ENCODE data around the gene RNF227.
A peak's percentile ranks its signal among the peaks of the same experiment; 100 is the strongest.

RNF227 gene

DNA sequence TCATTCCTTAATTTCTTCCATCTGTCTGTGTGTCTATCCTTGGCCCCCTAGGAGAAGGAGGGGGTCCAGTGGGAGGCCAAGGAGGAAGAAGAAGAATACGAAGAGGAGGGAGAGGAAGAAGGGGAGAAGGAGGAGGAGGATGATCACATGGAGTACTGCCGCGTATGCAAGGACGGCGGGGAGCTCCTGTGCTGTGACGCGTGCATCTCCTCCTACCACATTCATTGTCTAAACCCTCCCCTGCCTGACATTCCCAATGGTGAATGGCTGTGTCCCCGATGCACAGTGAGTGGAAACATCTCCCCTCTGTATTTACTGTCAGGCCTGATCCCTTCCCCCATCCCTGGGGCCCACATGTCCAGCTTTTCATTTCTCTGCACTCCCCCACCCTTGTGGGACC is 21.2 kb downstream of the RNF227 start:
- no peak for DNase-seq
- intact Hi-C loops (cut with DNase I), result no loop called here

DNA sequence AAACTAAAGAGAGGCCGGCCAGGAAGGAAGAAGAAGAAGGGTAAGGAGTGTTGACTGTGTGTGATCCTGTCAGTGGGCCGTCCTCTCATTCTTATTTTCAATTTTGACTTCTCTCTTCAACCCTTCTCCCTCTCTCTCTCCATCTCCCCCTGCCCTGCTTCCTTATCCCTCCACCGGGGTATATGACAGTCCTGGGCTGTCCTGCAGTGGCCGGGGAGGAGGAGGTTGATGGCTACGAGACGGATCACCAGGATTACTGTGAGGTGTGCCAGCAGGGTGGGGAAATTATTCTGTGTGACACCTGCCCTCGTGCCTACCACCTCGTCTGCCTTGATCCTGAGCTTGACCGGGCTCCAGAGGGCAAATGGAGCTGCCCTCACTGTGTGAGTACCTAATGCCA is 21.9 kb downstream of the RNF227 start:
- no peak for DNase-seq
- intact Hi-C loops (cut with DNase I), result no loop called here

DNA sequence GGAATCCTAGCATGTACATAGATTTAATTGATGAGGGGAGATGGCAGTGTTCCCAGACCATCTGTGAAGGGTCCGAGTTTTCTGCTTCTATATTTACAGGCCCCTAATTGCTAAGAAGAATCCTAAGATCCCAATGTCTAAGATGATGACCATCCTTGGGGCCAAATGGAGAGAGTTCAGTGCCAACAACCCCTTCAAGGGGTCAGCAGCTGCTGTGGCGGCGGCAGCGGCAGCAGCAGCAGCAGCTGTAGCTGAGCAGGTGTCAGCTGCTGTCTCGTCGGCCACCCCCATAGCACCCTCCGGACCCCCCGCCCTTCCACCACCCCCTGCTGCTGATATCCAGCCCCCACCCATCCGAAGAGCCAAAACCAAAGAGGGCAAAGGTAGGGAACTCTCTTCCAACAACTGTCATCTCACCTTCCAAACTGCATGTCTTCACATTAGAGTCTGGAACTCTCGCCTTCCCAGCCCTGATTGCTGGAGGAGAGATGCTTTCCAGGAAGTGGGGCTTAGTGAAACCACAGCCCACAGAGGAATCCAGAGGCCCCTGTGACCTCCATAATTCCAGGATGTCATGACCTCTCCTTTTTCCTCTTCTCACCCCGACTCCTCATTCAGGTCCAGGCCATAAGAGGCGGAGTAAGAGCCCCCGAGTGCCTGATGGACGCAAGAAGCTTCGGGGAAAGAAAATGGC is 22.8 kb downstream of the RNF227 start:
- no peak for DNase-seq
- intact Hi-C loops (cut with DNase I), result no loop called here

DNA sequence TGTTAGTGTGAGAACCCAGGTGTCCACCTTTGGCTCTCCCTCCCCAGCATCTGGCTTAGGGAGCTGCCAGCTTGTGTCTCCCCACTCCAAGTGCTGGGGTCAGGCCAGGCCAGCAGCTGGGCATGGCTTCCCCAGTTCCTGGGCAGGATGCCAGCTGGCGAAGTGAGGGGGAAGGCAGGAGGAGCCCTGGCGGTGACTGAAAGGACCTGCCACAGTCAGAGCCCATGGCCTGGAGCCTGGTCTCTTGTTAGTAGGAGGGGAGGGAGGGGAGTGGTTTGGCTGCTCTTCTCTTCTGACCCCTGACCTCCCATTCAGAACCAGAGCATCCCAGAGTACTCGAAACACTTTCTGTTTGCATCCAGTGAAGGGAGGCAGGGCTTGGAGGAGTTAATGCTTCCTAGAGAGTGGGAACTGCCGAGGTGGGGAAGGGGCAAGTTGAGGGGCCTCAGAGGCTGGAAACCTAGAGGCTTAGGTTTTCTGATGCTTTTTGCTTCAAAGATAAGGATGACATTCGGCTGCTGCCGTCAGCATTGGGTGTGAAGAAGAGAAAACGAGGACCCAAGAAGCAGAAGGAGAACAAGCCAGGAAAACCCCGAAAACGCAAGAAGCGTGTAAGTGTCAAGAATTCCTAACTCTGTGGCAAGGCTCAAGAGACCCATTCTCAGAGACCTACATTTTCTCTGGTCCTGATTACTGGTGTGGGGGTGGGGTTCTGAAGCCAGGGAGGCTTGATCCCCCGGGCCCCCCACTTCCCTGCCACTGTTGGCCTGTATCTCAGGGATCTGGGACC is 26.7 kb downstream of the RNF227 start:
- intact Hi-C loops (cut with DNase I), result no loop called here
- DNase-seq, result peak; percentile 92 to 99 (median 96)

DNA sequence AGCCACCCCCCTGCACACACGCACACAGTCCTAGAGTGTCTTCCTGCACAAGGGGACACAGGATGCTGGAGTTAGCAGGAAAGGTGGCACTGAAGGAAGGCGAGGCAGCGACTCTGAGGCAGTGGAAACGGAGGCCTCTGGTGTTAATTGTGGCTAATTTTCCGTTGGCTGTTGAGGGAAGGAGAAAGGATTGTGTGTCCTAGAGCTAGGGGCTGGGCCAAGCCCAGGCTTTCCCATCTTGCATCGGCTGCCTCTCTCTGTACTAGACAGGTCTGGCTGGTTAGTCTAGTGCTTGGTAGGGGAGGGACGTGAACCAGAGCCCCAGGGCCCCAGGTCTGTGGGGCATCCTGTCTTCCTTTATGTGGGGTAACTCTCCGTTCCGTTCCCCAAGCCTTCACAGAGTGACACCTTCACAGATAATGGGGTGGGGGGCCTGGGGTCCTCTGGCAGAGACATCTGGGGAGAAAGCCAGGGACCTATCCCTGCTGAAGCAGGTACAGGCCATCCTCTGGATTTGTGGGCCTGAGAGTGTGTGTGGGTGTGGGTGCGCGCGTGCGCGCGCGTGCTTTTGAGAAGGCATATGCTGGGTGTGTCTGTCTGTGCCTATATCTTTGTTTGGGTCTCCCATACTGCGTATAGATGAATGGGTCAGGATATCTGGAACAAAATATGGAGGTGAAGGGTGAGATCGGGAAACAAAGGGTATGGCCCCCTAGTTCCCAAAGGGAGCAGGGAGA is 27.7 kb downstream of the RNF227 start, which contains the start of gene CHD3:
Gene CHD3 (plus strand): TSS at position 606 of the 737 bp plus-strand sequence. CDS start 212 bp downstream, outside the sequence.
- peak in 5 of 10 donors; percentile 35 to 91 (median 46) for DNase-seq
- intact Hi-C loops (cut with DNase I), result no loop called here

DNA sequence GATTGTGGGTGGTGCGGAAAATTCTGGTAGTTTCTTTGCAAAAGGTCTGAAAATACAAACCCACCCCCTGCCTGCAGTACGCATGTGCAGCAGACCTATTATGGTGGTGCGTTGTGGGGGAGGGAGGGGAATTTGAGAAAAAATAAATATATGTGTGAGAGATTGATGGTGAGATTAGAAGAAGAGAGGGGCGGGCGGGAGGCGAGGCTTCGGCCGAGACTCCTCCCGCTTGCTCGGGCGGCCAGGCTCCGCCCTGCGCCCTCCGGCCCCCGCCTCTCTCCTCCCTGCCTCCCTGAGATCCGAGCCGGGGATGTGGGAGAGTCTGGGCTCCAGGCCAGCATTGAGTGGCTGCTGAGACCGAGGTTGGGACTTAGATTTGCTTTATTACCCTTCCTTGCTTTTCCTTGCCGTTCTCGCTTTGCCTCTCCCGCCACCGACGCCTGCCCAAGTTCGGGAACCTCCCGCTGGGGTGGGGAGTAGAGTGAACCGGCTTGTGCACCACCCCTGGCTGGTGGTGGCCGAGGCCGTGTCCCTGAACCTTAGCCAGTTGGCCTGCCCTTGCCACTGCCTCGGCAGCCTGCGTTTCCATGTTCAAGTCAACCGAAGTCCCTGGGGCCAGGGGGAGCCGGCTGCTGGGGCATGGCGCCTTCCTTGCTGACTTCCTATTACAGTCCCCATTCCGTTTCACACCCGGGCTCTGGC is 28.5 kb downstream of the RNF227 start:
- intact Hi-C loops (cut with DNase I), result no loop called here
- peak; percentile 75 to 99 (median 90) for DNase-seq

DNA sequence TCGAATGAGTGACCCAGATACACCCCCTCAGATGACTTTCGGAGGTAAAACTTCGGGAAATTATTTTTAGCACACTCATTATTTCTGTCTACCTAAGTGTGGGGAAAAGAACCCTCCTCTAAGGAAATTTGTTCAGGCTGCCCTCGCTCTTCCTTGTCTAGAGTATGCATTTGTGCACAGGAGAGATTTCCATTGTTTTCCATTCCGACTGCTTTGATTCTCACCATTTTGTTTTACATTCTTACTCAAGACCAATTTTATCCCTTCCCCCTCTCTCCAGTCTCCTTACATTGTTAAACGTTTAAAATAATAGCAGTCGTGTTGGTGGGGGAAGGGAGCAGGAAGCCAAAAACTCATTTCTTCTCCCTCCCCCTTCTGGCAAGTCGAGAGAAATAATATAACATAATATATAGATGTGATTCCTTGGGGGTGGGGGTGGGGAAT is 29.0 kb downstream of the RNF227 start:
- no peak for DNase-seq
- intact Hi-C loops (cut with DNase I), result no loop called here

DNA sequence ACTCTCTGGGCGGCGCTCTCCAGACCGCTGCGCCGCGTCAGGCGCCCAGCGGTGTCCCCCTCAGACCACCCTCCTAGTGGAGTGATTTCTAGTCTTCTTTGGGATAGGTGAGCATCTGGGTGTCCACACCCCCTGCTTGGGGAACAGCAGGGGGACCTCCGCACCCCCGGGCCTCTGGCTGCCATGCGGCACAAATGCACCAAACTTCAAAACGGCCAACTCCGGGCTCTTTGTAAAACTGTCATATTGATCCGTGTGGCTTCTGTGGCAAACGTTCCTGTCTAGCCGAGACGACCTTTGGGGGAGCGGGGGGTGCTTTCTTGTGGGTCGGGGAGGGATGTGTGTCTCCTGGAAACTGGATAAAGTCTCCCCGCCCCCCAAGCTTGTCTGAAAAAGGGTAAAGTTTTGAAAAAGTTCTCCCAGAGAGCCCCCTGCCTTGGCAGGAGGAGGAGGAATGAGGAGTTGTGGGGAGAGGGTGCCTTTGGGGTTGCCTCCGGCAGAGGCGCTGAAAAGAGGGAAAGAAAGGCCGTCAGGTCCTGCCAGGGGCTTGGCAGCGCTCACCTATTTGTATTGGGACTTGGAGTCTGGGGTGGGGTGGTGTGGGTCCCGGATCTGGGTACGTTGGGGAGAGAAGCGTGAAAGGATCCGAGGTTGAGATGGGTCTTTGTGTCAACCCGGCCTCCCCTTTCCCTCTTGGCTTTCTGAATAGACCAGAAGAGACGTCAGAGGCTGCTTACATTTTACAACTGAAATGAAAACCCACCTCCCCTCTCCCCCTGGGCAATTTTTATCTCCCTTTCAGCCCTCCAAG is 29.7 kb downstream of the RNF227 start:
- intact Hi-C loops (cut with DNase I), result no loop called here
- DNase-seq, result peak in 1 of 10 donors; percentile 25

DNA sequence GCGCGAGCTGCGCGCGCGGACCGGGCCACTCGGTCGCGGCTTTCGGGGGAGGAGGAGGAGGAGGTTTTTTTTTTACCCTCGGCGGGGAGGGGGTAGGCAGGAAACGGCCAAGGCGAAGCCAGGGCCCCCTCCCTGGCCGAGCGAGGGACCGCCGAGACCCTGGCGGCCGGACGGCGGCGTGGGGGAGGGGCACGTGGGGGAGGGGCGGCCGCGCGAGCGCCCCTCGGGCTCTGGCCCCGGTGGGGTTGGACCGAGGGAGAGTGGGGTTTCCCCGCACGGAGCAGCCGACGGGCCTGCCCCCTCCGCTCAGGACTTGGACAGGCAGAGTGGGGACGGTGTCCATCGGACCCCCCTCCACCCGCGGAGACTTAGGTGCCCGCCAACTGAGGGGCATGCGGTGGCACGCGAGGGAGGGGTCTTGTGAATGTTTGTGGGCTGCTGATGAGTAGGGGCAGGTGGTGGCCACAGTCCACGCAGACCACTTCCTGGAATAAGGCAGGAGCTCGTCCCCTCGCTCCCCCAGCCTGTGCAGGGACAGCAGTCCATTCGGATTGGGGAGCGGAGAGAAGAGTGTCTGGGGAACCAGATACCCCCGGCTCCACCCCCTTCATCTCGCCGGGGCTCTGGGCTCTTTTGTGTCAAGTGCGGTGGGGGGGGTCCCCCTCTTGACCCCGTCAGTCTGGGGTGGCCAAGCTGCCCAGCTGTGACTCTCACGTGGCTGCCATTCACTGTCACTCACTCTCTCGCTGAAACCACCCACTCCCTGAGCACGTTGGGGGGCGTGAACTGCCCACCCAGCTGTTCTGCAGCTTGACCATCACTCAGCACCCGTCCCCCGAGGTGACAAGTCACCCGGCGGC is 30.5 kb downstream of the RNF227 start:
- intact Hi-C loops (cut with DNase I), result no loop called here
- DNase-seq, result peak in 5 of 10 donors; percentile 14 to 88 (median 76)

DNA sequence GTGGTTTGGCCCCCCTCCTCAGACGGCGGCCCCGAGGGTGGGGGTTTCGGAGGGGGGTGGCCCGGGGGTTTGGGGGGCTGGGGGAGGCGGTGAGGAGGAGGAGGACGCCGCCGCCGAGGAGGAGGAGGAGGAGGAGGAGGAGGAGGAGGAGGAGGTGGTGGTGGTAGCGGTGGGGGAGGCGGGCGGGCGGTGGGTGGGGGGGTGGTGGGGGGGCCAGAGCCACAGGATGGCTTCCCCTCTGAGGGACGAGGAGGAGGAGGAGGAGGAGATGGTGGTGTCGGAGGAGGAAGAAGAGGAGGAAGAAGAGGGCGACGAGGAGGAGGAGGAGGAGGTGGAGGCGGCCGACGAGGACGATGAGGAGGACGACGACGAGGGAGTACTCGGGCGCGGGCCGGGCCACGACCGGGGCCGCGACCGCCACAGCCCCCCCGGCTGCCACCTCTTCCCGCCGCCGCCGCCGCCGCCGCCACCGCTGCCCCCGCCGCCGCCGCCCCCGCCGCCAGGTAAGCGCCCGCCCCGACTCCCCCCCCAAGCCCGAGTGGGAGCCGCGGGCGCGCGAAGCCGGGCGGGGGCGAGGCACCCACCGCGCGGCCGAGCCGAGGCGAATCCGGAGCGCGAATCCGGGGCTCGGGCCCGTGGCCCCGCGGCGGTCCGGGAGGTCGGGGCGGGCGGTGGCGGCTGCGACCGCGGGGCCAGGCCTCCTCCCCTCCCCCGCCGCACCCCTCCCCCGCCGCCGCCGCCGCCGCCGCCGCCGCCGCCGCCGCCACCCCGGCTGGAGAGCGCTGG is 31.3 kb downstream of the RNF227 start:
- intact Hi-C loops (cut with DNase I), result no loop called here
- DNase-seq, result no peak

DNA sequence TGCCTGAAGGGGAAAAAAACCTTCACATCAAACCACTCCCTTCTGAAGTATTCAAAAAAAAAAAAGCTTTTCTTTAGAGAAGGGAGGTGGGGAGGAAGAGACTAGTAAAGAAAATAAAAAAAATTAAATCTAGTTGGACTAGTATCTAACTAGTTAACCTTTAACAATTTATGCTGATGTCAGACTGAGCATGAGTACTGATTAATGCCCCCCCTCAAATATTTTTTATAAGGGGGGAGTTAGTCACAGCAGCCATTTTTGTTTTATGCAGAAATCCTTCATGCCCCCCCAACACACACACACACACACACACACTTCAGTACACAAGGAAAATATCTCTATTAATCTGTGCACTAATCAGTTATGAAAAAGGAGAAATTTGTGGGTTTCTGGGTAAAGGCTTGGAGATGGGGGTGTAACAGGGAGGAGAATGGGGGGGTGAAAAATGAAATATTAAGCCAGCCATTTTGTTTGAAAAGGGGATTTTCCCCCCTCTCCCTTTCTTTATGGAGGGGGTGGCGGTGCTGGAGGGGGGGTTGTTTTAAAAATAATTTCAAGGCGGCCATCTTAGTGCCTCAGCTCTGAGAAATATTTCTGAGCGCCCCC is 32.2 kb downstream of the RNF227 start:
- intact Hi-C loops (cut with DNase I), result no loop called here
- DNase-seq, result no peak

DNA sequence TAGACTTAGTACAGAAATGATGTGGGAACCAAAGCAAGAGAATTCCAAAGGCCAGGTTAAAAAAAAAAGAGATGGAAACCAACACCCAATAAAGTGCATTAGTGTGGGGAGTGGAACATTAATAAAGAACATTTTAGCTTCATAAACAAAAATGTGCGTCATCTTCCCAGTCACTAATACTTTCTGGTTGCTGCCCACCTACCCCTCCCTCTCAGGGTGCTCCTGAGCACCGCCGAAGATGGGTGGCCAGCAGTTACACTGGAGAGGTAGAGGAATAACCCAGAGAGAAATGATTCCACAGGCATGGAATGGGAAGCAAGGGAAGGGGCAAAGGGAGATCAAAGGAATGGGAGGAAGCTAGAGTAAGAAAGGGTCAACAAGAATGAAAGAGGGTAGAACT is 33.5 kb downstream of the RNF227 start:
- intact Hi-C loops (cut with DNase I), result no loop called here
- DNase-seq, result no peak

DNA sequence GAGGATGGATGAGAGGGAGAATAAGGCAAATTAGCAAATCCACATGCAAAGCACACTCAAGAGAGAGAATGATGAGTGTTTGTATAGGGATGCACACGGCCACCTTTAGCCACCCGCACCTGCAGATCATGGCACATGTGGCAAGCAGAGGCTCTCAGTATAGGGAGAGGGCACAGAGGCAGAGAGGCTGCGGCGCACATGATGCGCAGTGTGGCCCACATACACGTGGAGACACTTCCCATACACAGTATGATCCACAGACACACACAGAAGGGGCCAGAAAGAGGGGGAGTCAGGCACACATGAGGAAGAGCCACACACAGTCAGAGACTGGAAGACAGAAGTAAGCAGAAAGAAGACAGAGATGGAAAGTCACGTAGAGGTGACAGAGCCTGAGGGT is 34.0 kb downstream of the RNF227 start:
- no peak for DNase-seq
- intact Hi-C loops (cut with DNase I), result no loop called here

DNA sequence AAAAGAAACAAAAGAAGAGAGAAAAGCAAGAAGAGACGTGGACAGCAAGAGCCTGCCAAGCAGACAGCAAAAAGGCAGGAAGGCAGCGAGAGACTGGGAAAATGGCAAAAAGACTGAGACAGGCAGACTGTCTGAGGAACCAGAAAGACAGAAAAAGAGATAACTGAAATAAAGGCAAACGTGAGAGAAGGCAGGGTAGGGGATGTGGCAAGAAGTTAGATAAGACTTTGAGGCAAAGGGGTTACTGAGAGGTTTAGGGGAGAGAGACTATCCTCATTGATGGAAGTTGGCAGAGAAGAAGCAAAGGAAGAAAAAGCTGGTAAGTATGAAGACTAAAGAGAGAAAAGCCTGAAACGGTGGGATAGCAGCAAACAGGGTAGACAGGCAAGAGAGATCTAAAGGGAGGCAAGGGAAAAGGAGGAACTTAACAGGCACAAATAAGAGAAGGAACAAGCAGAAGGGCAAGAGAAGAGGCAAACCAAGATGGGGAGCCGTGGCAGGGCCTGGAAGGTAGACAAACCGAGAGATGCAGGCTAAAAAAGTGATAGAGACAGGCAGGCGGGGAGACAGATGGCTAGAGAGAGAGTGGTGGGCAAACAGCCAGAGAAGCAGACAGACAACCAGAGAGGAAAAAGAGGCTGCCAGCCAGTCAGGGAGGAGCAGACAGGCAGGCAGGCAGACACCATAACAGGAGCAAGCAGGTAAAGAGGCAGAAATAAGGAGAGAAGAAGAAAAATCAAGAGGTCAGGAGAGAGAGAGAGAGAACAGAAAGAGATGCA is 34.6 kb downstream of the RNF227 start:
- intact Hi-C loops (cut with DNase I), result no loop called here
- peak in 8 of 10 donors; percentile 19 to 90 (median 52) for DNase-seq

DNA sequence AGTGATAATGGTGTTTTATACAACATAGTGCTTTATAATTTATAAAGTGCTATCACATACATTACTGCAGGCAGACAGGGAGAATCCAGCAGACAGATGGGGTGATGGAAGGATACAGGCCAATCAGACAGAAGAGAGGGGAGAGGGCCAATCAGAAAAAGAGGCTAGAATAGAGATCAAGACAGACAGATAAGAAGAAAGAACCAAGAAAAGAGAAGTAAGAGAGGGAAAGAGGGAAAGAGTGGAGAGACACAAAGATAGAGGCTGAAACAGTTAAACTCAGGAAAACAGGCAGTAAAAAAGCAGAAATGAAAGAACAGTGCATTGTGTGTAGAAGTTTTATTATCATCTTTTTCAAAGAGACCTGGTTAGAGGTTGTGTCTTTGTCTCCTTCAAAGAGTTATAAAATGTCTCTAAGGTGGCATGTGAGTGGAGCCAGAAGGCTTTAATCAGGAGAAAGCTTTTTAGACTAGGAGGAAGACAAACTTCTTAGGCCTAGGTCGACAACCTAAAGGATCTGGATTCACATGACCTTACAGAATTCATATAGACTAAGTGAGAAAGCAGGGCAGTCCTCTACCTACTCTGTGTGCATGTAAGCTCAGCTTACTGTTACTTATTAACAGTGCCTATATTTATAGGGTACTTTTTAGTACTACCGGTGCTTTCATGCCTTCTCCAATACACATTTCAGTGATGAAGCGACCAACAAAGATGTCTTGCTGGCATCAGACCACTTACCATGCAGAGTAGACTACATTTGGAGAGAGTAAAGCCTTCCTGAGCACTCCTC is 35.8 kb downstream of the RNF227 start:
- intact Hi-C loops (cut with DNase I), result no loop called here
- no peak for DNase-seq

DNA sequence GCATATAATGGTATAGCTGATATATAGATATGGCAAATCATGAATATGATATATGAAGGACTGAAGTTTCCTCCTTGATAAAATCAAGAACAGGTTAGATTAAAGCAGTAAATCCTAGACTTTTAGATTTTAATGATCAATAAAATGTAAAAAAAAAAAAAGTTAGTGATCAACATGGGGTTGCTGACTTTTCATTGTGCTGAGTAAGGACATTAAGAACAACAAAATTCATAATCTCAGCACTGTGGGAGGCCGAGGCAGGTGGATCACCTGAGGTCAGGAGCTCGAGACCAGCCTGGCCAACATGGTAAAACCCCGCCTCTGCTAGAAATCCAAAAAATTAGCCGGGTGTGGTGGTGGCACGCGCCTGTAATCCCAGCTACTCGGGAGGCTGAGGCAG is 37.9 kb downstream of the RNF227 start:
- DNase-seq, result no peak
- intact Hi-C loops (cut with DNase I), result no loop called here

Data from posterior cingulate gyrus (tissue), 11 donors.